GM23338 (cell line): ENCODE data around the gene TNS1. TPM values are rescaled to one million over a fixed set of nuclear protein-coding genes. Genes with fewer than 3 reads are reported as not detected.

Experiments used
- ATAC-seq: fragments of 200-7000 bp; cut with Tn5 transposase; 3 replicates; pipeline ENCODE4 v1.9.1; 2020
- DNase-seq: peaks from one replicate; pipeline ENCODE4 v3.0.0-alpha.2; 2015; ENCODE audit warnings: low spot score
- H2AFZ ChIP-seq: fragments of 200-600 bp; sonication (generic); 2 replicates; pipeline ENCODE4 v1.8.0; 2016; ENCODE audit warnings: antibody characterized with exemption, mild to moderate bottlenecking, moderate library complexity
- H3F3A ChIP-seq: fragments of 200-600 bp; sonication (generic); replicated peaks from 2 replicates; pipeline ENCODE4 v1.8.0; 2017; ENCODE audit warnings: antibody characterized with exemption, mixed run types, low read depth
- H3K27ac ChIP-seq: fragments of 200-600 bp; sonication (generic); 2 replicates; pipeline ENCODE4 v1.6.1; 2016; ENCODE audit warnings: low read depth
- H3K27me3 ChIP-seq: fragments of 200-600 bp; sonication (generic); 2 replicates; pipeline ENCODE4 v1.8.0; 2016; ENCODE audit warnings: mild to moderate bottlenecking, mixed run types, moderate library complexity; ENCODE audit not compliant: insufficient read depth
- H3K36me3 ChIP-seq: fragments of 200-600 bp; sonication (generic); 2 replicates; pipeline ENCODE4 v1.8.0; 2016; ENCODE audit warnings: mild to moderate bottlenecking; ENCODE audit not compliant: insufficient read depth
- H3K4me1 ChIP-seq: fragments of 200-600 bp; sonication (generic); 2 replicates; pipeline ENCODE4 v1.8.0; 2016; ENCODE audit warnings: mild to moderate bottlenecking, moderate library complexity; ENCODE audit not compliant: insufficient read depth
- H3K4me2 ChIP-seq: fragments of 200-600 bp; sonication (generic); 2 replicates; pipeline ENCODE4 v1.7.1; 2017; ENCODE audit warnings: mixed run types
- H3K4me3 ChIP-seq: fragments of 200-600 bp; sonication (generic); 2 replicates; pipeline ENCODE4 v1.6.1; 2016; ENCODE audit warnings: mixed run types
- H3K79me2 ChIP-seq: fragments of 200-600 bp; sonication (generic); replicated peaks from 2 replicates; pipeline ENCODE4 v1.8.0; 2017; ENCODE audit warnings: mild to moderate bottlenecking; ENCODE audit not compliant: insufficient read depth
- H3K9me2 ChIP-seq: fragments of 200-600 bp; sonication (generic); 2 replicates; pipeline ENCODE4 v1.8.0; 2017; ENCODE audit not compliant: insufficient read depth
- H4K20me1 ChIP-seq: fragments of 200-600 bp; sonication (generic); replicated peaks from 2 replicates; pipeline ENCODE4 v1.8.0; 2017; ENCODE audit warnings: mild to moderate bottlenecking; ENCODE audit not compliant: insufficient read depth
- H3K27ac Mint-ChIP-seq: 2 replicates; pipeline ENCODE4 v1.8.0; 2020; ENCODE audit warnings: inconsistent platforms, mild to moderate bottlenecking, moderate library complexity, mixed read lengths
- H3K27me3 Mint-ChIP-seq: 3 replicates; pipeline ENCODE4 v1.8.0; 2022; ENCODE audit warnings: low read depth, mild to moderate bottlenecking, moderate library complexity, mixed read lengths, inconsistent platforms; ENCODE audit not compliant: insufficient read depth, poor library complexity
- H3K36me3 Mint-ChIP-seq: 3 replicates; pipeline ENCODE4 v1.8.0; 2021; ENCODE audit warnings: low read depth, mild to moderate bottlenecking, inconsistent platforms, moderate library complexity, mixed read lengths
- H3K4me1 Mint-ChIP-seq: 3 replicates; pipeline ENCODE4 v1.8.0; 2020; ENCODE audit warnings: mild to moderate bottlenecking, inconsistent platforms, mixed read lengths
- H3K4me3 Mint-ChIP-seq: 3 replicates; pipeline ENCODE4 v1.8.0; 2021; ENCODE audit warnings: moderate library complexity, mild to moderate bottlenecking, inconsistent platforms, mixed read lengths
- H3K9me3 Mint-ChIP-seq: 3 replicates; pipeline ENCODE4 v1.8.0; 2020; ENCODE audit warnings: moderate library complexity, mild to moderate bottlenecking, inconsistent platforms, mixed read lengths
- CREB1 ChIP-seq: fragments of 250-450 bp; sonication (Bioruptor Pico); IDR thresholded peaks from 2 replicates; pipeline ENCODE4 v1.5.0; 2020; ENCODE audit warnings: low read depth, mild to moderate bottlenecking, moderate library complexity
- ETS1 ChIP-seq: IDR thresholded peaks from 2 replicates; pipeline ENCODE4 v1.6.1; 2016; ENCODE audit warnings: antibody characterized with exemption
- EZH2phosphoT487 ChIP-seq: fragments of 200-600 bp; sonication (generic); IDR thresholded peaks from one replicate; pipeline ENCODE4 v1.8.1; 2018; ENCODE audit warnings: antibody characterized with exemption; ENCODE audit not compliant: unreplicated experiment
- JUNB ChIP-seq: IDR thresholded peaks from one replicate; pipeline ENCODE4 v1.6.1; 2016; ENCODE audit warnings: antibody characterized with exemption; ENCODE audit not compliant: unreplicated experiment
- NANOG ChIP-seq: IDR thresholded peaks from 2 replicates; pipeline ENCODE4 v1.6.1; 2016; ENCODE audit warnings: antibody characterized with exemption, borderline replicate concordance
- POLR2AphosphoS5 ChIP-seq: IDR thresholded peaks from 2 replicates; pipeline ENCODE4 v1.6.1; 2016; ENCODE audit warnings: antibody characterized with exemption, low read depth
- REST ChIP-seq: IDR thresholded peaks from one replicate; pipeline ENCODE4 v1.6.1; 2018; ENCODE audit warnings: antibody characterized with exemption; ENCODE audit not compliant: unreplicated experiment
- STAT1 ChIP-seq: IDR thresholded peaks from one replicate; pipeline ENCODE4 v1.6.1; 2016; ENCODE audit warnings: antibody characterized with exemption; ENCODE audit not compliant: unreplicated experiment
- ZNF114 ChIP-seq: fragments of 250-450 bp; sonication (Bioruptor Pico); IDR thresholded peaks from 2 replicates; pipeline ENCODE4 v1.5.0; 2020; ENCODE audit warnings: mild to moderate bottlenecking, moderate library complexity
- ZNF462 ChIP-seq: fragments of 250-450 bp; sonication (Bioruptor Pico); IDR thresholded peaks from 2 replicates; pipeline ENCODE4 v1.5.0; 2020; ENCODE audit warnings: mild to moderate bottlenecking, moderate library complexity
- polyA plus RNA-seq: library from polyadenylated mRNA; unstranded; fragments of >200 nt; fragmentation: Nextera tagmentation; extraction: Ambion mirVana; gene quantifications from 2 replicates; pipeline ENCODE4 v1.2.1, GENCODE V29; 2016
- total RNA-seq: library from RNA; depleted of rRNA; stranded (reverse); fragments of >200 nt; shearing (Covaris generic); gene quantifications from 2 replicates; pipeline ENCODE4 v1.2.3, GENCODE V29; 2014

TNS1 gene
- total and polyA plus RNA-seq, 2 experiments from 2014 or later = 2.0 to 7.4 TPM

GRCh38 chr2:218033590-218034496 lies 31.0 kb upstream of the TNS1 start:
- H3K36me3 Mint-ChIP-seq = no peaks in the 10 kb centered on the region
- H3K27me3 Mint-ChIP-seq = peaks cover 22% of the 10 kb centered on the region
- peak; percentile 68 for DNase-seq
- no peaks in the 10 kb centered on the region for H3K79me2 ChIP-seq
- no peaks in the 10 kb centered on the region for H3K9me3 Mint-ChIP-seq
- peak overlapping the region; percentile 100 for H2AFZ ChIP-seq
- H3K4me3 Mint-ChIP-seq = peak overlapping the region; percentile 68
- peak overlapping the region; percentile 98 for H3K4me2 ChIP-seq
- H4K20me1 ChIP-seq = no peaks in the 10 kb centered on the region
- TF ChIP-seq EZH2phosphoT487 = peak; percentile 48
- no peak for TF ChIP-seq POLR2AphosphoS5
- no peaks in the 10 kb centered on the region for H3K9me2 ChIP-seq
- peak; percentile 71 for ATAC-seq
- H3F3A ChIP-seq = no peaks in the 10 kb centered on the region
- H3K27ac Mint-ChIP-seq = no peak overlapping the region
- peaks cover 27% of the 10 kb centered on the region for H3K27me3 ChIP-seq
- no peaks in the 10 kb centered on the region for H3K36me3 ChIP-seq
- peaks cover 20% of the 10 kb centered on the region; the same call in 2 of the 3 replicates for H3K4me1 Mint-ChIP-seq
- peak overlapping the region; percentile 78 for H3K4me3 ChIP-seq
- H3K4me1 ChIP-seq = peaks cover 3% of the 10 kb centered on the region; the same call in 1 of the 2 replicates
- H3K27ac ChIP-seq = no peak overlapping the region

- DNase-seq (no peak), ATAC-seq (no peak)
- H3K36me3 Mint-ChIP-seq = no peaks in the 10 kb centered on the region
- peaks cover 3% of the 10 kb centered on the region; the same call in 1 of the 2 replicates for H3K4me1 ChIP-seq
- peak overlapping the region; percentile 54 for H3K4me3 Mint-ChIP-seq
- peak overlapping the region; percentile 100 for H2AFZ ChIP-seq
- peak overlapping the region; percentile 98 for H3K4me2 ChIP-seq
- no peaks in the 10 kb centered on the region for H3F3A ChIP-seq
- peak overlapping the region; percentile 78; the same call in 1 of the 2 replicates for H3K4me3 ChIP-seq
- no peaks in the 10 kb centered on the region for H3K9me2 ChIP-seq
- no peaks in the 10 kb centered on the region for H3K36me3 ChIP-seq
- H4K20me1 ChIP-seq = no peaks in the 10 kb centered on the region
- H3K27me3 ChIP-seq = peaks cover 27% of the 10 kb centered on the region
- no peaks in the 10 kb centered on the region for H3K79me2 ChIP-seq
- H3K27ac ChIP-seq = no peak overlapping the region
- peaks cover 16% of the 10 kb centered on the region for H3K4me1 Mint-ChIP-seq
- H3K27me3 Mint-ChIP-seq = peaks cover 24% of the 10 kb centered on the region
- H3K9me3 Mint-ChIP-seq = no peaks in the 10 kb centered on the region
- no peak overlapping the region for H3K27ac Mint-ChIP-seq
- no peak for TF ChIP-seq CREB1
- TF ChIP-seq STAT1 = no peak
- TF ChIP-seq ZNF114 = no peak
- TF ChIP-seq REST = no peak
- no peak for TF ChIP-seq NANOG
- no peak for TF ChIP-seq JUNB
- TF ChIP-seq POLR2AphosphoS5 = no peak
- no peak for TF ChIP-seq ZNF462 (CRISPR knock-in tag)
- TF ChIP-seq ETS1 = no peak
Measured at GRCh38 chr2:218033208-218033589, 30.4 kb upstream of the TNS1 start.
